Endothelial cell (in vitro differentiated cells): Measurements from ENCODE around the gene JAK2. TPM values are rescaled to one million over a fixed set of nuclear protein-coding genes. Genes with fewer than 3 reads are reported as not detected.
A peak's percentile ranks its signal among the peaks of the same experiment; 100 is the strongest.

Source experiments
- DNase-seq: peaks from one replicate; pipeline ENCODE4 v3.0.0; 2021; ENCODE audit warnings: low spot score
- H3K27ac Mint-ChIP-seq: one replicate; pipeline ENCODE4 v1.8.0; 2021; ENCODE audit warnings: mixed read lengths, inconsistent platforms; ENCODE audit not compliant: unreplicated experiment
- H3K27me3 Mint-ChIP-seq: one replicate; pipeline ENCODE4 v1.8.0; 2021; ENCODE audit warnings: mild to moderate bottlenecking, moderate library complexity, mixed read lengths, inconsistent platforms; ENCODE audit not compliant: unreplicated experiment
- H3K36me3 Mint-ChIP-seq: one replicate; pipeline ENCODE4 v1.8.0; 2021; ENCODE audit warnings: mild to moderate bottlenecking, low read depth, mixed read lengths, inconsistent platforms; ENCODE audit not compliant: unreplicated experiment
- H3K4me1 Mint-ChIP-seq: one replicate; pipeline ENCODE4 v1.8.0; 2021; ENCODE audit warnings: mild to moderate bottlenecking, mixed read lengths, inconsistent platforms; ENCODE audit not compliant: unreplicated experiment
- H3K4me3 Mint-ChIP-seq: one replicate; pipeline ENCODE4 v1.8.0; 2021; ENCODE audit warnings: mild to moderate bottlenecking, mixed read lengths, inconsistent platforms; ENCODE audit not compliant: unreplicated experiment
- H3K9me3 Mint-ChIP-seq: one replicate; pipeline ENCODE4 v1.8.0; 2021; ENCODE audit warnings: mixed read lengths, inconsistent platforms; ENCODE audit not compliant: unreplicated experiment
- CTCF ChIP-seq: fragments of 200-600 bp; sonication (generic); IDR thresholded peaks from one replicate; pipeline ENCODE4 v1.5.0; 2021; ENCODE audit warnings: antibody characterized with exemption; ENCODE audit not compliant: unreplicated experiment
- total RNA-seq: library from RNA; stranded (reverse); fragmentation: NEBNext Ultra II Directional; extraction: Animal tissue kit (Norgen Biotek cat#: 25700); gene quantifications from one replicate; pipeline ENCODE4 v1.2.1, GENCODE V29; 2021; ENCODE audit not compliant: unreplicated experiment

JAK2 gene
- total RNA-seq, 1 donor from 2014 or later = 9.4 TPM

DNA sequence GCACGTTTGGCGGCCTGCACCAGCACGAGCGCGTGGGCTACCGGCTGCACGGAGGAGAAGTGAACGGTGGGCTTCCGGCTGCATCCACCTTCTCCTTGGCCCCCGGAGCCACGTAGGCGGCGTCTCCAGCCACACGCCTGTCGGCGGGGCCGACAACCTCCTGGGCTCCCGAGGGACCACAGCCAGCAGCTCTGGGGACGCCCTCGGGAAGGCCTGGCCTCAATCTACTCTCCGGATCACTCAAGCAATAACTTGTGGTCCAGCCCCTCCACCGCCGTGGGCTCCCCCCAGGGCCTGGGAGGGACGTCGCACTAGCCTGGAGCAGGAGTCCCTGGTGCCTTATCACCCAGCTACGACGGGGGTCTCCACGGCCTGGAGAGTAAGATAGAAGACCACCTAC lies 126.6 kb downstream of the JAK2 start:
- Mint-ChIP-seq H3K4me3 (no peak overlapping the region), H3K27me3 (peaks cover 1% of the 10 kb centered on the region), H3K36me3 (peaks cover 28% of the 10 kb centered on the region), H3K4me1 (no peaks in the 10 kb centered on the region), H3K27ac (no peak overlapping the region), H3K9me3 (no peaks in the 10 kb centered on the region)
- TF ChIP-seq CTCF = no peak
- no peak for DNase-seq

DNA sequence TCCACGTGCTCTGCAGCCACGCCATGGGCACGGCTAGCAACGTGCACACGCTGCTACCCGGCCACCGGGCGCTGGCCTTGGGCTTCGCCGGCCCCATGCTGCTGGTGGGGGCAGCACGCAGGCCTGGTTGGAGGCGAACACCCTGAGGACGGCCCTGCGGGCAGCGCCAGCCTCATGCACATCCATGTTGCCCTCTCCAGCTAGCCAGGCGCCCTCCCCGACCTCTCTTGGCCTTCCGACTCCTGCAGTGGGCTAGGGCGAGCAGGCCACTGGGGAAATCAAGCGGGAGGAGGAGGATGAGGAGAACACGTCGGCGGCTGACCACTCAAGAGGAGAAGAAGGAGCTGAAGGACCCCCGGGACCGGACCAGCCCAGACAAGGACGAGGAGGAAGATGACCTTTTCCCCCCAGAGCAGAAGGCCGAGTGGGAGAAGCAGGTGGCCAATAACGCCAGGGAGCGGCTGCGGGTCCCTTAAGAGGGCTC lies 127.1 kb downstream of the JAK2 start:
- Mint-ChIP-seq H3K4me3 (no peak overlapping the region), H3K4me1 (no peaks in the 10 kb centered on the region), H3K27ac (no peak overlapping the region), H3K9me3 (no peaks in the 10 kb centered on the region), H3K27me3 (peaks cover 1% of the 10 kb centered on the region), H3K36me3 (peaks cover 28% of the 10 kb centered on the region)
- TF ChIP-seq CTCF = no peak
- DNase-seq = no peak

GRCh38 chr9:5112646-5113045 lies 127.6 kb downstream of the JAK2 start:
- Mint-ChIP-seq H3K36me3 (peaks cover 28% of the 10 kb centered on the region), H3K4me1 (no peaks in the 10 kb centered on the region), H3K4me3 (no peak overlapping the region), H3K9me3 (no peaks in the 10 kb centered on the region), H3K27me3 (peaks cover 1% of the 10 kb centered on the region), H3K27ac (no peak overlapping the region)
- no peak for DNase-seq
- TF ChIP-seq CTCF = no peak

GRCh38 chr9:5113523-5113922 lies 128.5 kb downstream of the JAK2 start:
- H3K27me3 Mint-ChIP-seq = peaks cover 1% of the 10 kb centered on the region
- no peaks in the 10 kb centered on the region for H3K4me1 Mint-ChIP-seq
- peaks cover 28% of the 10 kb centered on the region for H3K36me3 Mint-ChIP-seq
- DNase-seq = no peak
- no peak overlapping the region for H3K27ac Mint-ChIP-seq
- no peak overlapping the region for H3K4me3 Mint-ChIP-seq
- TF ChIP-seq CTCF = no peak
- no peaks in the 10 kb centered on the region for H3K9me3 Mint-ChIP-seq

DNA sequence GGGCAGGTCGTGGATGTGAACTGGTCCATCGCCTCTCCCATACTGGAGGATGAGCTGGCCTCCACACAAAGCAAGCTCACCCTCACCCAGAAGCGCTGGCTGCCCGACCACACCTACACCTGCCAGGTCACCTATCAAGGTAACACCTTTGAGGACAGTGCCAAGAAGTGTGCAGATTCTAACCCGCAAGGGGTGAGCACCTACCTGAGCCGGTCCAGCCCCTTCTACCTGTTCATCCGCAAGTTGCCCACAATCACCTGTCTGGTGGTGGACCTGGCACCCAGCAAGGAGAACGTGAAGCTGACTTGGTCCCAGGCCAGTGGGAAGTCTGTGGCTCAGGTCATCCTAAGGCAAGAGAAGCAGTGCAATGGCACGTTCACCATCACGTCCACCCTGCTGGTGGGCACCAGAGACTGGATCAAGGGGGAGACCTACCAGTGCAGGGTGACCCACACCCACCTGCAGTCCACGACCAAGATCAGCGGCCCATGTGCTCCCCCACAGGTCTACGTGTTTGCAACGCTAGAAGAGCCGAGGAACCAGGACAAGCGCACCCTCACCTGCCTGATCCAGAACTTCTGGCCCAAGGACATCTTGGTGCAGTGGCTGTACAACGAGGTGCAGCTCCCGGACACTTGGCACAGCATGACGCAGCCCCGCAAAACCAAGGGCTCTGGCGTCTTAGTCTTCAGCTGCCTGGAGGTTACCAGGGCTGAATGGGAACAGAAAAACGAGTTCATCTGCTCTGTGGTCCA lies 129.1 kb downstream of the JAK2 start:
- no peak for DNase-seq
- Mint-ChIP-seq H3K36me3 (peaks cover 28% of the 10 kb centered on the region), H3K9me3 (no peaks in the 10 kb centered on the region), H3K4me1 (no peaks in the 10 kb centered on the region), H3K27me3 (peaks cover 1% of the 10 kb centered on the region), H3K27ac (no peak overlapping the region), H3K4me3 (peak overlapping the region; percentile 37)
- TF ChIP-seq CTCF = no peak
